HCT116 (cell line): Measurements from ENCODE around the gene TBC1D16.

Source experiments
- CEBPB ChIP-seq: IDR thresholded peaks from 2 replicates; pipeline ENCODE4 v1.6.1; 2012; ENCODE audit warnings: low read depth
- REST ChIP-seq: IDR thresholded peaks from 2 replicates; pipeline ENCODE4 v1.6.1; 2012; ENCODE audit warnings: low read depth

GRCh38 chr17:79952901-79953300, 82.8 kb downstream of the TBC1D16 start:
- TF ChIP-seq CEBPB (no peak), REST (no peak)
